Rectal smooth muscle tissue (tissue), 1 donor: ENCODE data around the gene ITPR1.

Source experiments
- H3K27ac ChIP-seq: one replicate; pipeline ENCODE4 v1.7.0; 2013; ENCODE audit warnings: low read depth, low read length, inconsistent platforms
- H3K27me3 ChIP-seq: one replicate; pipeline ENCODE4 v1.7.0; 2013; ENCODE audit warnings: low read length; ENCODE audit not compliant: control insufficient read depth, insufficient read depth
- H3K36me3 ChIP-seq: one replicate; pipeline ENCODE4 v1.7.0; 2013; ENCODE audit warnings: low read length; ENCODE audit not compliant: control insufficient read depth, insufficient read depth
- H3K4me1 ChIP-seq: one replicate; pipeline ENCODE4 v1.7.0; 2013; ENCODE audit warnings: low read length; ENCODE audit not compliant: control insufficient read depth, insufficient read depth
- H3K4me3 ChIP-seq: one replicate; pipeline ENCODE4 v1.7.0; 2013; ENCODE audit warnings: low read length
- H3K9ac ChIP-seq: one replicate; pipeline ENCODE4 v1.7.0; 2013; ENCODE audit warnings: low read length

Gene ITPR1

GRCh38 chr3:4664412-4664811 lies 171.3 kb downstream of the ITPR1 start:
- peaks cover 14% of the 10 kb centered on the region for H3K36me3 ChIP-seq
- no peaks in the 10 kb centered on the region for H3K4me1 ChIP-seq
- H3K9ac ChIP-seq, result no peak overlapping the region
- H3K4me3 ChIP-seq, result no peak overlapping the region
- H3K27ac ChIP-seq, result no peak overlapping the region
- H3K27me3 ChIP-seq, result no peaks in the 10 kb centered on the region

DNA sequence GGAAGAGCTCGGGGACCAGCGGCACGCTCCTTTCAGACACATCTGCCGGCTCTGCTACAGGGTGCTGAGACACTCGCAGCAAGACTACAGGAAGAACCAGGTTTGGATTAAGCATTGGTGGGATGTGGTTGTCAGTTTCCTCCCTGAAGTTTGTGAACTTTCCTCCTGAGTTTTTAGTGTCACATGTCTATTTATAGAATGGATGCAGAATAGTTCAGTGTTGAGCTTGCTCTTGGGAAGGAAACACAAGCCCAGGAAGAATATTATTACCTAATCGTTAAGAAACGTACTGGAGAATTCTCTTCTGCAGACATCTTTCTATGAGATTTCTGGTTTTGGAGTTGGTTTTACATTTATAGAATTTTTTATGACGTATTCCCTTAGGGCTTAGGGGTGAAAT lies 172.0 kb downstream of the ITPR1 start:
- Histone ChIP-seq H3K9ac (no peak overlapping the region), H3K27ac (no peak overlapping the region), H3K36me3 (peaks cover 18% of the 10 kb centered on the region), H3K4me3 (no peak overlapping the region), H3K27me3 (no peaks in the 10 kb centered on the region), H3K4me1 (no peaks in the 10 kb centered on the region)

DNA sequence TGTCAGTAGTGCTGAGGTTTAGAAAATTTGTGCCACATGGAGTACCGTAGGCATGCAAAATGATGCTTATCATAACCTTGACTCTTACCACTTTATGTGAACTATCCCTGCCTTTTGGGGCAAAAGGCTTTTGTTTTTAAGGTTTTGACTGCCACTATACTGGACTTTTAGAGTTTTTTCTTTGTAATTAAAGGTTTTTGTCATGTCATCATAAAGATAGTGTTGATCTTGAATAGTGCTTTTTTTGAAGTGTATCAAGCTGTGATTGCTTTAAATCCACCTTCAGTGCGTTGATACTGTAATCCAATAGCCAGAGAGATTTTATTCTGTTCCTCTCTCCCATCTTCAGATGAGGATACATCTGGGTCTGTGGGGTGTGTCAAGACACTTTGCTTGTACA lies 172.9 kb downstream of the ITPR1 start:
- H3K4me3 ChIP-seq, result no peak overlapping the region
- H3K27me3 ChIP-seq, result no peaks in the 10 kb centered on the region
- H3K4me1 ChIP-seq, result no peaks in the 10 kb centered on the region
- no peak overlapping the region for H3K27ac ChIP-seq
- H3K36me3 ChIP-seq, result peaks cover 26% of the 10 kb centered on the region
- no peak overlapping the region for H3K9ac ChIP-seq

GRCh38 chr3:4670352-4670751 lies 177.2 kb downstream of the ITPR1 start:
- Histone ChIP-seq H3K36me3 (peaks cover 26% of the 10 kb centered on the region), H3K27ac (no peak overlapping the region), H3K9ac (no peak overlapping the region), H3K4me3 (no peak overlapping the region), H3K27me3 (no peaks in the 10 kb centered on the region), H3K4me1 (no peaks in the 10 kb centered on the region)

GRCh38 chr3:4672725-4673275 lies 179.7 kb downstream of the ITPR1 start:
- peaks cover 21% of the 10 kb centered on the region for H3K36me3 ChIP-seq

GRCh38 chr3:4674216-4674615 lies 181.1 kb downstream of the ITPR1 start:
- Histone ChIP-seq H3K4me1 (no peaks in the 10 kb centered on the region), H3K9ac (no peak overlapping the region), H3K36me3 (peaks cover 17% of the 10 kb centered on the region), H3K27me3 (no peaks in the 10 kb centered on the region), H3K4me3 (no peak overlapping the region), H3K27ac (peak overlapping the region; percentile 42)

More at GRCh38 chr3:4672725-4673275, 179.7 kb downstream of the ITPR1 start:
- Histone ChIP-seq H3K9ac (no peak overlapping the region), H3K4me3 (no peak overlapping the region), H3K27me3 (no peaks in the 10 kb centered on the region), H3K27ac (peak overlapping the region; percentile 24), H3K4me1 (no peaks in the 10 kb centered on the region)

- Histone ChIP-seq H3K36me3 (peaks cover 6% of the 10 kb centered on the region), H3K4me3 (no peak overlapping the region), H3K9ac (no peak overlapping the region), H3K27me3 (no peaks in the 10 kb centered on the region), H3K4me1 (no peaks in the 10 kb centered on the region), H3K27ac (no peak overlapping the region)
These were observed 182.6 kb downstream of the ITPR1 start for GRCh38 chr3:4675704-4676103.

DNA sequence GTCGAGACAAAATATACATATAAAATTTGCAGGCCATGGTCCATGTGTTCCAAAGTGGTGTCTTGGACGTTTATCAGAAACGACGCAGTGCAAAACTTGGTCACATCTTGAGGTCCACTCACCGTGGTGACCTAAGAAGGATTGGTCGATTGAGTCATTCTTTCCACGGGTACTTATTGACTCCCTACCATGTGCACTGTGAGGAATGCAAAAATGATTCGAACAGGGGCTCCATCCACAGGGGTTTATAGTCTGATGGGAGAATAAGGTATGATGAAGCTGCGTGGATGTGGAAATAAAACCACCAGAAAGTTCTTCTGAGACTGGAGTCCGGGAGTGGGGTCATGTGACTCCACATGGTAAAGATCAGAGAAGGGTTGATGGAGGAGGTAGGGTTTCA lies 185.2 kb downstream of the ITPR1 start:
- peaks cover 3% of the 10 kb centered on the region for H3K36me3 ChIP-seq
- no peak overlapping the region for H3K4me3 ChIP-seq
- H3K27ac ChIP-seq, result no peak overlapping the region
- H3K4me1 ChIP-seq, result no peaks in the 10 kb centered on the region
- H3K9ac ChIP-seq, result no peak overlapping the region
- no peaks in the 10 kb centered on the region for H3K27me3 ChIP-seq

DNA sequence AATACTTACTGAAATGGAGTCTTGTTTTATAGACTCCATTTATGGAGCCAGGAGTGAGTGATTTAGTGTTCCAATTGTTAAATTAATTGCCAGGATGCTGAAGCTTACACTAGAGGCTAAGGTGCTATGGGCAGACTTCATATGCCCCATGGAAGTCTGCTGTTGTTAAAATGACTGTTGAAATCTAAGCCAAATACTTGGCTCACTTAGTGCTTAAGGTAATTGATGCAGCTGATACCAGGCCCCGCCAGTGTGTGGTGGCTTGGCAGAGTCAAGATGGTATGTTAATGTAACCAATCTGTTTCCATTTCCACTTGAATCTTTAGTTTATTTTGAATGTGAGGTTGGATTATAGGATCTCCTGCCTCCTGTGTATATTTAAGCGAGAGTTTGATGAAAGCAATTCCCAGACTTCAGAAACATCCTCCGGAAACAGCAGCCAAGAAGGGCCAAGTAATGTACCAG lies 187.1 kb downstream of the ITPR1 start:
- Histone ChIP-seq H3K4me3 (no peak overlapping the region), H3K4me1 (no peaks in the 10 kb centered on the region), H3K27me3 (no peaks in the 10 kb centered on the region), H3K9ac (no peak overlapping the region), H3K36me3 (peaks cover 10% of the 10 kb centered on the region), H3K27ac (no peak overlapping the region)

GRCh38 chr3:4680871-4681300 lies 187.7 kb downstream of the ITPR1 start:
- Histone ChIP-seq H3K27me3 (no peaks in the 10 kb centered on the region), H3K9ac (no peak overlapping the region), H3K36me3 (peaks cover 10% of the 10 kb centered on the region), H3K4me1 (no peaks in the 10 kb centered on the region), H3K4me3 (no peak overlapping the region), H3K27ac (no peak overlapping the region)

- no peak overlapping the region for H3K4me3 ChIP-seq
- H3K9ac ChIP-seq, result no peak overlapping the region
- no peaks in the 10 kb centered on the region for H3K4me1 ChIP-seq
- no peak overlapping the region for H3K27ac ChIP-seq
- peaks cover 10% of the 10 kb centered on the region for H3K36me3 ChIP-seq
- no peaks in the 10 kb centered on the region for H3K27me3 ChIP-seq
These were observed 188.2 kb downstream of the ITPR1 start for GRCh38 chr3:4681301-4681700.

- Histone ChIP-seq H3K27ac (no peak overlapping the region), H3K36me3 (peaks cover 13% of the 10 kb centered on the region), H3K4me3 (no peak overlapping the region), H3K27me3 (no peaks in the 10 kb centered on the region), H3K4me1 (no peaks in the 10 kb centered on the region), H3K9ac (no peak overlapping the region)
These were observed 191.0 kb downstream of the ITPR1 start for GRCh38 chr3:4684117-4684516.

DNA sequence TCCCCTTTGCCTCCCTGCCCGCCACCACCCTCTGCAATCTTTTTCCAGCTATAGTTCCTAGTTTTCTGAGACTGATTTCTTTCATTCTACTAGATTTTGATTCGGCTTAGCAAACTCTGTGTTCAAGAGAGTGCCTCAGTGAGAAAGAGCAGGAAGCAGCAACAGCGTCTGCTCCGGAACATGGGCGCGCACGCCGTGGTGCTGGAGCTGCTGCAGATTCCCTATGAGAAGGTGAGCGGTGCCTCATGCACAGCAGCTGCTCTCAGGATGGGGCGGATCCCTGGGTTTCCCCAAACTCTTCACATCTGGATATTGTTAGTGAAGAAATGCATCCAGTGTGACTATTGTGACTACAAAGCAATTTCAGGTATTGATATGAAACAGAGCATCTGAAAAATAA lies 191.8 kb downstream of the ITPR1 start:
- H3K27ac ChIP-seq, result no peak overlapping the region
- H3K27me3 ChIP-seq, result no peaks in the 10 kb centered on the region
- H3K4me1 ChIP-seq, result no peaks in the 10 kb centered on the region
- peaks cover 17% of the 10 kb centered on the region for H3K36me3 ChIP-seq
- H3K9ac ChIP-seq, result no peak overlapping the region
- no peak overlapping the region for H3K4me3 ChIP-seq
